OCI-LY1 (cell line): ENCODE measurements around the gene CKAP2L.

Source experiments
- CTCF ChIP-seq: fragments of 200-600 bp; sonication (generic), shearing (Covaris generic); IDR thresholded peaks from 2 replicates; pipeline ENCODE4 v1.5.1; 2017; ENCODE audit warnings: mild to moderate bottlenecking, antibody characterized with exemption, low read length, moderate library complexity, mixed read lengths
- EZH2 ChIP-seq: fragments of 200-600 bp; sonication (generic), shearing (Covaris generic); IDR thresholded peaks from 2 replicates; pipeline ENCODE4 v1.8.0; 2017; ENCODE audit warnings: borderline replicate concordance, mixed run types, mild to moderate bottlenecking, antibody characterized with exemption, low read length, moderate library complexity, mixed read lengths

GRCh38 chr2:112722816-112723546, 41.4 kb downstream of the CKAP2L start:
- TF ChIP-seq CTCF: no peak
- no peak for TF ChIP-seq EZH2
